OCI-LY7 (cell line): Measurements from ENCODE around the gene HOXA3. TPM values are rescaled to one million over a fixed set of nuclear protein-coding genes. Genes with fewer than 3 reads are reported as not detected.

Experiments
- BruUV-seq: library from RNA; stranded (reverse); fragments of 400-500 nt; replicated peaks from 2 replicates; lab custom pipeline; 2021; lab: Mats Ljungman, UMichigan
- CTCF ChIA-PET: fragments of 300-600 bp; sonication (Branson Sonifier 250); formaldehyde crosslinking; loops from one replicate; lab custom pipeline; 2022; ENCODE audit warnings: antibody characterized with exemption; ENCODE audit not compliant: unreplicated experiment; lab: Charles Lee
- POLR2A ChIA-PET: fragments of 300-600 bp; sonication (Branson Sonifier 250); formaldehyde crosslinking; loops from one replicate; lab custom pipeline; 2022; ENCODE audit warnings: antibody characterized with exemption; lab: Charles Lee
- DNase-seq: peaks from one replicate; pipeline ENCODE4 v3.0.0-alpha.2; 2015; ENCODE audit warnings: low spot score
- H2AFZ ChIP-seq: fragments of 200-600 bp; sonication (generic), shearing (Covaris generic); 2 replicates; pipeline ENCODE4 v1.6.1; 2014; ENCODE audit warnings: mild to moderate bottlenecking, antibody characterized with exemption, low read length, moderate library complexity
- H3K27ac ChIP-seq: fragments of 200-600 bp; sonication (generic); 2 replicates; pipeline ENCODE4 v1.5.1; 2014; ENCODE audit warnings: mixed run types, low read depth, mild to moderate bottlenecking, moderate library complexity, low read length, inconsistent platforms; ENCODE audit not compliant: poor library complexity, severe bottlenecking
- H3K36me3 ChIP-seq: fragments of 200-600 bp; sonication (generic); 2 replicates; pipeline ENCODE4 v1.6.1; 2014; ENCODE audit warnings: mild to moderate bottlenecking, antibody characterized with exemption, low read length, moderate library complexity, mixed read lengths; ENCODE audit not compliant: insufficient read depth
- H3K4me1 ChIP-seq: fragments of 200-600 bp; sonication (generic); 2 replicates; pipeline ENCODE4 v1.5.1; 2014; ENCODE audit warnings: mild to moderate bottlenecking, low read length; ENCODE audit not compliant: insufficient read depth, poor library complexity, severe bottlenecking
- H3K4me2 ChIP-seq: fragments of 200-600 bp; sonication (generic); 2 replicates; pipeline ENCODE4 v1.6.1; 2014; ENCODE audit warnings: mild to moderate bottlenecking, low read length
- H3K4me3 ChIP-seq: fragments of 200-600 bp; sonication (generic); 2 replicates; pipeline ENCODE4 v1.5.1; 2014; ENCODE audit warnings: mild to moderate bottlenecking, low read depth, low read length; ENCODE audit not compliant: poor library complexity, severe bottlenecking
- H3K79me2 ChIP-seq: fragments of 200-600 bp; sonication (generic); 2 replicates; pipeline ENCODE4 v1.6.1; 2016; ENCODE audit warnings: low read depth, mild to moderate bottlenecking, low read length, moderate library complexity, mixed read lengths; ENCODE audit not compliant: insufficient read depth
- H3K9me2 ChIP-seq: fragments of 200-600 bp; sonication (generic); 2 replicates; pipeline ENCODE4 v1.6.1; 2016; ENCODE audit warnings: mild to moderate bottlenecking, low read length, mixed read lengths; ENCODE audit not compliant: insufficient read depth
- H3K9me3 ChIP-seq: fragments of 200-600 bp; sonication (generic); 2 replicates; pipeline ENCODE4 v1.6.1; 2014; ENCODE audit warnings: mild to moderate bottlenecking, mixed run types, low read length, mixed read lengths
- H4K20me1 ChIP-seq: fragments of 200-600 bp; sonication (generic); 2 replicates; pipeline ENCODE4 v1.6.1; 2014; ENCODE audit warnings: mild to moderate bottlenecking, antibody characterized with exemption, low read length, moderate library complexity, mixed read lengths; ENCODE audit not compliant: insufficient read depth
- EZH2phosphoT487 ChIP-seq: fragments of 200-600 bp; sonication (generic); IDR thresholded peaks from 2 replicates; pipeline ENCODE4 v1.6.1; 2018; ENCODE audit warnings: low read depth, borderline replicate concordance, mild to moderate bottlenecking, mixed run types, antibody characterized with exemption, low read length, moderate library complexity, mixed read lengths
- intact Hi-C: fragments of 100-400 bp; cut with micrococcal nuclease; formaldehyde crosslinking; loops from one replicate; pipeline ENCODE4 v1.10.0; 2022; ENCODE audit not compliant: unreplicated experiment
- total RNA-seq, 2 experiments: library from RNA; depleted of rRNA in 1 of 2; stranded (reverse); fragments of >200 nt in 1 of 2; shearing (Covaris generic) in 1 of 2; gene quantifications; 2 replicates each; pipeline ENCODE4 v1.2.3, GENCODE V29; 2014 to 2022
- TF ChIP-seq, protein P1 (sequence below): fragments of 200-600 bp; sonication (generic); conservative IDR thresholded peaks from 2 replicates; pipeline ENCODE4 v1.5.1; 2014; ENCODE audit warnings: mild to moderate bottlenecking, antibody characterized with exemption, low read length, moderate library complexity, mixed read lengths

Gene HOXA3
- total RNA-seq, 2 experiments from 2014 or later, result 0.41 to 2.7 TPM

DNA sequence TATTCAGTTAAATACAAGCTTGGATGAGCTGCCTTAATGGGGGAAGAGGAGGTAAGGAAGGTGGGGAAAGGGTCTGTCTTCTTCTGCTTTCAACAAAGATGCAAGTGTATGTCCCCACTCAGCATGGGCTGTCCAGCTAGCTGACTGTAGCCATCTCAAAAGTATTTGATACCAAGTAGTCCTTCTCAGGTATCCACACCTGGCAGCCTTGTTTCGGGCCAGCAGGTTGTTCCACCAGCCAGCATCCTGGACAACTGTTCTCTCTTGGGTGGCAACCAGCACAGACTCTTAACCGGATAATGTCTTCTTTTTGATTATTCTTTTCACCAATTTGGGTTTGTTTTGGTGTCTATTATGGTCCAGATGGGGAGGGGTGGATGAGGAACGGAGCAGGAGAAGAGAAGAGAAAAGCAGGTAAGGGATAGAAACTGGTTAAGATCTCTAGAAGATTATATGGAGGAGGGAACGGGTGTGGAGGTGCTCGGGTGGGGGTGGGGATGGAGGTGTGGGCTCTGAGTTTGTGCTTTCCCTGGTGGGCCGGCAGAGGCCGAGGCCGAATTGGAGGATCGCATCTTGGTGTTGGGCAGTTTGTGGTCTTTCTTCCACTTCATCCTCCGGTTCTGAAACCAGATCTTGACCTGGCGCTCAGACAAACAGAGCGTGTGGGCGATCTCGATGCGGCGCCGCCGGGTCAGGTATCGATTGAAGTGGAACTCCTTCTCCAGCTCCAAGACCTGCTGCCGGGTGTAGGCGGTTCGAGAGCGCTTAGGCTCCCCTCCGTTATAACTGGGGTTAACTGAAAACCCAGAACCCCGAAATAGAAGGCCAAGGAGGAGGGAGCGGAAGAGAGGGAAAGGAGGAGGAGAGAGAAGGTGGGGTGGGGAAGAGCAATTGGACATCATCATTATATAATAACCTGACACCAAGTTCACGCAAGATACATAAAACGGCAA is 23.3 kb downstream of the HOXA3 start:
- Histone ChIP-seq H3K4me2 (no peak overlapping the region), H3K27ac (no peak overlapping the region), H3K79me2 (no peaks in the 10 kb centered on the region), H3K36me3 (no peaks in the 10 kb centered on the region), H4K20me1 (no peaks in the 10 kb centered on the region; the same call in 1 of the 2 replicates), H2AFZ (no peak overlapping the region), H3K4me3 (no peak overlapping the region), H3K9me3 (no peaks in the 10 kb centered on the region), H3K4me1 (peaks cover 4% of the 10 kb centered on the region), H3K9me2 (no peaks in the 10 kb centered on the region)
- no peak for TF ChIP-seq EZH2phosphoT487
- TF ChIP-seq, protein P1, sequence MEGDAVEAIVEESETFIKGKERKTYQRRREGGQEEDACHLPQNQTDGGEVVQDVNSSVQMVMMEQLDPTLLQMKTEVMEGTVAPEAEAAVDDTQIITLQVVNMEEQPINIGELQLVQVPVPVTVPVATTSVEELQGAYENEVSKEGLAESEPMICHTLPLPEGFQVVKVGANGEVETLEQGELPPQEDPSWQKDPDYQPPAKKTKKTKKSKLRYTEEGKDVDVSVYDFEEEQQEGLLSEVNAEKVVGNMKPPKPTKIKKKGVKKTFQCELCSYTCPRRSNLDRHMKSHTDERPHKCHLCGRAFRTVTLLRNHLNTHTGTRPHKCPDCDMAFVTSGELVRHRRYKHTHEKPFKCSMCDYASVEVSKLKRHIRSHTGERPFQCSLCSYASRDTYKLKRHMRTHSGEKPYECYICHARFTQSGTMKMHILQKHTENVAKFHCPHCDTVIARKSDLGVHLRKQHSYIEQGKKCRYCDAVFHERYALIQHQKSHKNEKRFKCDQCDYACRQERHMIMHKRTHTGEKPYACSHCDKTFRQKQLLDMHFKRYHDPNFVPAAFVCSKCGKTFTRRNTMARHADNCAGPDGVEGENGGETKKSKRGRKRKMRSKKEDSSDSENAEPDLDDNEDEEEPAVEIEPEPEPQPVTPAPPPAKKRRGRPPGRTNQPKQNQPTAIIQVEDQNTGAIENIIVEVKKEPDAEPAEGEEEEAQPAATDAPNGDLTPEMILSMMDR, result no peak
- DNase-seq, result no peak
- intact Hi-C loops, result no loop called here
- POLR2A ChIA-PET, result interaction anchor here (1.6 kb wide), 1 partner anchor 21 kb away, joined by 4 read pairs; no protein-coding TSS in a partner anchor
- BruUV-seq, result no TSS peak
- CTCF ChIA-PET, result interaction anchor here (0.9 kb wide), 1 partner anchor 32 kb away, joined by 3 read pairs; no protein-coding TSS in a partner anchor

DNA sequence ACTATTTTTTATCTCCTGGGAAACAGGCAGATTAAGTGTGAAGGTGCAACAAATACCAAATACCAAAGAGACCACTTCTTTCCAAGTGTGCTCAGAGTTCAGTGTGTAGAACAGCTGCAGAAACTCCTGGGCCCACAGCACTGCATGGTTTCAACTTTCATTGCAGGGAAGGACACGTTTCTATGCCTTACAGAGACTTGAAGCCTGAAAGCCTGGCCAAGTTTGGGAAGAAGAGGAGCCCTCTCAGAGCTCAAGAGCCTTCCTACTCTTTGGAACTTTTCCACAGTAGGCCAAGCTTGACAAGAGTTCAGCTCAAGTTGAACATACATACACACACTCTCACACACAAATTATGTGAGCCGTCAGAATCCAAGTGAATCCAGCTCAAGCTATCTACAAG is 24.3 kb downstream of the HOXA3 start:
- H3K4me2 ChIP-seq, result no peak overlapping the region
- TF ChIP-seq EZH2phosphoT487, result no peak
- TF ChIP-seq, protein P1, result no peak
- no peaks in the 10 kb centered on the region for H3K9me2 ChIP-seq
- H4K20me1 ChIP-seq, result no peaks in the 10 kb centered on the region; the same call in 1 of the 2 replicates
- H2AFZ ChIP-seq, result no peak overlapping the region
- H3K27ac ChIP-seq, result no peak overlapping the region
- no peaks in the 10 kb centered on the region for H3K9me3 ChIP-seq
- H3K4me3 ChIP-seq, result no peak overlapping the region
- intact Hi-C loops, result no loop called here
- H3K4me1 ChIP-seq, result peaks cover 4% of the 10 kb centered on the region
- CTCF ChIA-PET, result interaction anchor here (0.9 kb wide), 1 partner anchor 31 kb away, joined by 3 read pairs; no protein-coding TSS in a partner anchor
- POLR2A ChIA-PET, result interaction anchor here (0.6 to 1.6 kb wide), 2 partner anchors 22 to 239 kb away, joined by 3 to 4 read pairs; no protein-coding TSS in a partner anchor
- H3K36me3 ChIP-seq, result no peaks in the 10 kb centered on the region
- no peaks in the 10 kb centered on the region for H3K79me2 ChIP-seq
- no peak for DNase-seq
- no TSS peak for BruUV-seq
